Jurkat, Clone E6-1 (cell line): ENCODE measurements around the gene TRIM23. TPM values are rescaled to one million over a fixed set of nuclear protein-coding genes. Genes with fewer than 3 reads are reported as not detected.
"Not testable (repeated sequence)": the region's sequence is repeated elsewhere in the genome, so short reads cannot be mapped to it uniquely, and the experiment has no call there.

Experiments used
- DNase-seq: peaks from one replicate; pipeline ENCODE4 v3.0.0-alpha.2; 2011; ENCODE audit warnings: low read depth, low spot score
- H3K4me3 ChIP-seq: 2 replicates; pipeline ENCODE4 v1.5.1; 2011; ENCODE audit warnings: mild to moderate bottlenecking, low read length, control low read depth, moderate library complexity
- polyA plus RNA-seq: library from polyadenylated mRNA; unstranded; fragments of >200 nt; gene quantifications from one replicate; pipeline ENCODE4 v1.2.1, GENCODE V29; 2012; ENCODE audit warnings: missing spikeins; ENCODE audit not compliant: insufficient read length, insufficient read depth

Gene TRIM23
- polyA plus RNA-seq: 5.5 TPM

GRCh38 chr5:65624025-65624570 is at the start of gene TRIM23:
TRIM23 (minus strand) TSS chr5:65624333; CDS start chr5:65624274, 59 bp downstream.
- DNase-seq: peak; percentile 90
- H3K4me3 ChIP-seq: peak within 1 kb of the TSS; percentile 97

GRCh38 chr5:65672796-65673195 is 48.7 kb upstream of the TRIM23 start:
- no peak for DNase-seq
- H3K4me3 ChIP-seq: no peak overlapping the region

- no peak overlapping the region for H3K4me3 ChIP-seq
- no peak for DNase-seq
Observed at GRCh38 chr5:65668696-65669095, 44.6 kb upstream of the TRIM23 start.

- no peak for DNase-seq
Observed at GRCh38 chr5:65663804-65664521, 39.8 kb upstream of the TRIM23 start.

GRCh38 chr5:65654713-65655112 is 30.6 kb upstream of the TRIM23 start:
- no peak overlapping the region for H3K4me3 ChIP-seq
- DNase-seq: no peak

More at GRCh38 chr5:65663804-65664521, 39.8 kb upstream of the TRIM23 start:
- H3K4me3 ChIP-seq: no peak overlapping the region

GRCh38 chr5:65651144-65651543 is 27.0 kb upstream of the TRIM23 start:
- H3K4me3 ChIP-seq: no peak overlapping the region
- no peak for DNase-seq

- no peak overlapping the region for H3K4me3 ChIP-seq
- DNase-seq: no peak
Observed at GRCh38 chr5:65647941-65648340, 23.8 kb upstream of the TRIM23 start.

GRCh38 chr5:65646938-65647337 is 22.8 kb upstream of the TRIM23 start:
- no peak for DNase-seq

GRCh38 chr5:65640240-65640639 is 16.1 kb upstream of the TRIM23 start:
- DNase-seq: no peak
- H3K4me3 ChIP-seq: no peak overlapping the region

More at GRCh38 chr5:65646938-65647337, 22.8 kb upstream of the TRIM23 start:
- H3K4me3 ChIP-seq: no peak overlapping the region

- no peak for DNase-seq
- H3K4me3 ChIP-seq: no peak overlapping the region
Observed at GRCh38 chr5:65630981-65631380, 6.8 kb upstream of the TRIM23 start.

- DNase-seq: no peak
- H3K4me3 ChIP-seq: peak overlapping the region; percentile 97
Observed at GRCh38 chr5:65625743-65626142, 1.6 kb upstream of the TRIM23 start.

- H3K4me3 ChIP-seq: peak within 1 kb of the TSS; percentile 97
- peak; percentile 91 for DNase-seq
Observed at GRCh38 chr5:65624571-65625555, 730 bp upstream of the TRIM23 start, which contains the start of the genes SHLD3 and TRAPPC13. SHLD3 (plus strand) TSS chr5:65625027; CDS start chr5:65629588, 4,561 bp downstream. TRAPPC13 (plus strand) TSS chr5:65625027; CDS start chr5:65625061, 34 bp downstream.

- H3K4me3 ChIP-seq: peak overlapping the region; percentile 97
- DNase-seq: no peak
Observed at GRCh38 chr5:65623482-65623881, 651 bp downstream of the TRIM23 start.

- not testable (repeated sequence) for H3K4me3 ChIP-seq, DNase-seq
Observed at GRCh38 chr5:65621961-65622360, 2.2 kb downstream of the TRIM23 start.

- no peak overlapping the region for H3K4me3 ChIP-seq
- DNase-seq: no peak
Observed at GRCh38 chr5:65620021-65620420, 4.1 kb downstream of the TRIM23 start.

- no peak for DNase-seq
- no peak overlapping the region for H3K4me3 ChIP-seq
Observed at GRCh38 chr5:65612298-65612907, 11.7 kb downstream of the TRIM23 start.

- DNase-seq: no peak
- H3K4me3 ChIP-seq: no peak overlapping the region
Observed at GRCh38 chr5:65611524-65611923, 12.6 kb downstream of the TRIM23 start.

- not testable (repeated sequence) for H3K4me3 ChIP-seq, DNase-seq
Observed at GRCh38 chr5:65601761-65602160, 22.4 kb downstream of the TRIM23 start.

- H3K4me3 ChIP-seq: no peak overlapping the region
- DNase-seq: no peak
Observed at GRCh38 chr5:65588694-65589093, 35.4 kb downstream of the TRIM23 start.
